A673 (cell line): Measurements from ENCODE around the gene IRAG1. TPM values are rescaled to one million over a fixed set of nuclear protein-coding genes. Genes with fewer than 3 reads are reported as not detected.

Experiments used
- BruUV-seq: library from RNA; stranded (reverse); fragments of 400-500 nt; replicated peaks from 2 replicates; lab custom pipeline; 2021; lab: Mats Ljungman, UMichigan
- CTCF ChIA-PET: fragments of 300-600 bp; sonication (Branson Sonifier 250); formaldehyde crosslinking; loops from one replicate; lab custom pipeline; 2022; ENCODE audit warnings: antibody characterized with exemption; lab: Charles Lee
- POLR2A ChIA-PET: fragments of 300-600 bp; sonication (Branson Sonifier 250); formaldehyde crosslinking; loops from one replicate; lab custom pipeline; 2022; ENCODE audit warnings: antibody characterized with exemption; ENCODE audit not compliant: low non-redundant PET; lab: Charles Lee
- DNase-seq: peaks from one replicate; pipeline ENCODE4 v3.0.0-alpha.2; 2015; ENCODE audit warnings: low spot score
- H3K27ac ChIP-seq: fragments of 200-600 bp; sonication (generic); 2 replicates; pipeline ENCODE4 v1.5.1; 2016; ENCODE audit warnings: mixed run types, low read depth, mild to moderate bottlenecking, mixed read lengths, antibody characterized with exemption, low read length; ENCODE audit not compliant: poor library complexity, severe bottlenecking
- H3K27me3 ChIP-seq: fragments of 200-600 bp; sonication (generic); replicated peaks from 2 replicates; pipeline ENCODE4 v1.6.1; 2017; ENCODE audit warnings: mixed run types, low read depth, mild to moderate bottlenecking, mixed read lengths, antibody characterized with exemption, low read length; ENCODE audit not compliant: insufficient read depth, poor library complexity
- H3K36me3 ChIP-seq: fragments of 200-600 bp; sonication (generic); 2 replicates; pipeline ENCODE4 v1.6.1; 2016; ENCODE audit warnings: mixed run types, mild to moderate bottlenecking, mixed read lengths, antibody characterized with exemption, low read length; ENCODE audit not compliant: insufficient read depth, poor library complexity, severe bottlenecking
- H3K4me1 ChIP-seq: fragments of 200-600 bp; sonication (generic); 2 replicates; pipeline ENCODE4 v1.6.1; 2017; ENCODE audit warnings: mixed run types, mild to moderate bottlenecking, mixed read lengths, antibody characterized with exemption, low read length; ENCODE audit not compliant: insufficient read depth, poor library complexity, severe bottlenecking
- H3K4me3 ChIP-seq: fragments of 200-600 bp; sonication (generic); 2 replicates; pipeline ENCODE4 v1.5.1; 2016; ENCODE audit warnings: low read depth, mixed run types, mild to moderate bottlenecking, mixed read lengths, low read length; ENCODE audit not compliant: poor library complexity, severe bottlenecking
- H3K9me3 ChIP-seq: fragments of 200-600 bp; sonication (generic); 2 replicates; pipeline ENCODE4 v1.6.1; 2016; ENCODE audit warnings: mixed run types, low read depth, mild to moderate bottlenecking, mixed read lengths, antibody characterized with exemption, low read length; ENCODE audit not compliant: poor library complexity, severe bottlenecking
- EZH2 ChIP-seq: fragments of 200-600 bp; sonication (generic); IDR thresholded peaks from 2 replicates; pipeline ENCODE4 v1.6.1; 2017; ENCODE audit warnings: borderline replicate concordance, low read depth, mild to moderate bottlenecking, mixed read lengths, antibody characterized with exemption, low read length; ENCODE audit not compliant: poor library complexity, severe bottlenecking
- intact Hi-C: fragments of 100-400 bp; cut with micrococcal nuclease; formaldehyde crosslinking; loops from one replicate; pipeline ENCODE4 v1.10.0; 2022; ENCODE audit not compliant: unreplicated experiment
- total RNA-seq: library from RNA; stranded (reverse); gene quantifications from 2 replicates; pipeline ENCODE4 v1.2.3, GENCODE V29; 2021
- TF ChIP-seq, protein P1 (sequence below): fragments of 300-800, 200-600 bp; sonication (generic); conservative IDR thresholded peaks from 2 replicates; pipeline ENCODE4 v1.5.1; 2017; ENCODE audit warnings: low read depth, mild to moderate bottlenecking, antibody characterized with exemption, low read length, moderate library complexity, mixed read lengths

Gene IRAG1
- total RNA-seq, 1 experiment from 2014 or later: 0.26 TPM

- CTCF ChIA-PET: no interaction called here
Observed at GRCh38 chr11:10720881-10721376, 27.4 kb upstream of the IRAG1 start.

DNA sequence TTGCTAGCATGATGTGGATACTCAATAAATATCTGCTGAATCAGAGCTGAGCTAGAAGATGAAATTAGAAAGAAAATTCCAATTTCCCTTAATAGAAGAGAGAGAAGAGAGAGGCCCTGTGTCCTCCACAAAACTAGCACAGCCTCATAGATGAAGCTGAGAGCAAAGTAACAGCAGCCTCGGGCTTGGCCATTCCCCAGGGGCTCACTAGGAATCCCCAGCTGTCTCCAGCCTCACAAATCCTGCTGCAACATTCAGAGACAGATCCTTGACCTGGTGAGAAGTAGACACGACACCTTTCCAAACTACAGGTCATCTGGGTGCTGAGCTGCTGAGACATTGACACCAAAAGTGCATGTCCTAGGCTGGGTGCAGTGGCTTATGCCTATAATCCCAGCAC lies 26.1 kb upstream of the IRAG1 start:
- no peaks in the 10 kb centered on the region for H3K4me1 ChIP-seq
- ChIA-PET POLR2A (no interaction called here), CTCF (no interaction called here)
- H3K36me3 ChIP-seq: no peaks in the 10 kb centered on the region
- TF ChIP-seq EZH2: no peak
- TF ChIP-seq, protein P1, sequence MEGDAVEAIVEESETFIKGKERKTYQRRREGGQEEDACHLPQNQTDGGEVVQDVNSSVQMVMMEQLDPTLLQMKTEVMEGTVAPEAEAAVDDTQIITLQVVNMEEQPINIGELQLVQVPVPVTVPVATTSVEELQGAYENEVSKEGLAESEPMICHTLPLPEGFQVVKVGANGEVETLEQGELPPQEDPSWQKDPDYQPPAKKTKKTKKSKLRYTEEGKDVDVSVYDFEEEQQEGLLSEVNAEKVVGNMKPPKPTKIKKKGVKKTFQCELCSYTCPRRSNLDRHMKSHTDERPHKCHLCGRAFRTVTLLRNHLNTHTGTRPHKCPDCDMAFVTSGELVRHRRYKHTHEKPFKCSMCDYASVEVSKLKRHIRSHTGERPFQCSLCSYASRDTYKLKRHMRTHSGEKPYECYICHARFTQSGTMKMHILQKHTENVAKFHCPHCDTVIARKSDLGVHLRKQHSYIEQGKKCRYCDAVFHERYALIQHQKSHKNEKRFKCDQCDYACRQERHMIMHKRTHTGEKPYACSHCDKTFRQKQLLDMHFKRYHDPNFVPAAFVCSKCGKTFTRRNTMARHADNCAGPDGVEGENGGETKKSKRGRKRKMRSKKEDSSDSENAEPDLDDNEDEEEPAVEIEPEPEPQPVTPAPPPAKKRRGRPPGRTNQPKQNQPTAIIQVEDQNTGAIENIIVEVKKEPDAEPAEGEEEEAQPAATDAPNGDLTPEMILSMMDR: no peak
- no peak overlapping the region for H3K27ac ChIP-seq
- no peaks in the 10 kb centered on the region for H3K9me3 ChIP-seq
- H3K27me3 ChIP-seq: no peaks in the 10 kb centered on the region
- intact Hi-C loops: no loop called here
- no peak overlapping the region for H3K4me3 ChIP-seq
- no TSS peak for BruUV-seq
- DNase-seq: no peak

More at GRCh38 chr11:10720881-10721376, 27.4 kb upstream of the IRAG1 start:
- intact Hi-C loops: no loop called here
- no TSS peak for BruUV-seq
- H3K27ac ChIP-seq: no peak overlapping the region
- no peak for TF ChIP-seq EZH2
- TF ChIP-seq, protein P1: no peak
- H3K4me3 ChIP-seq: no peak overlapping the region
- H3K36me3 ChIP-seq: no peaks in the 10 kb centered on the region
- no peaks in the 10 kb centered on the region for H3K9me3 ChIP-seq
- no peaks in the 10 kb centered on the region for H3K27me3 ChIP-seq
- H3K4me1 ChIP-seq: no peaks in the 10 kb centered on the region
- DNase-seq: no peak
- POLR2A ChIA-PET: no interaction called here

DNA sequence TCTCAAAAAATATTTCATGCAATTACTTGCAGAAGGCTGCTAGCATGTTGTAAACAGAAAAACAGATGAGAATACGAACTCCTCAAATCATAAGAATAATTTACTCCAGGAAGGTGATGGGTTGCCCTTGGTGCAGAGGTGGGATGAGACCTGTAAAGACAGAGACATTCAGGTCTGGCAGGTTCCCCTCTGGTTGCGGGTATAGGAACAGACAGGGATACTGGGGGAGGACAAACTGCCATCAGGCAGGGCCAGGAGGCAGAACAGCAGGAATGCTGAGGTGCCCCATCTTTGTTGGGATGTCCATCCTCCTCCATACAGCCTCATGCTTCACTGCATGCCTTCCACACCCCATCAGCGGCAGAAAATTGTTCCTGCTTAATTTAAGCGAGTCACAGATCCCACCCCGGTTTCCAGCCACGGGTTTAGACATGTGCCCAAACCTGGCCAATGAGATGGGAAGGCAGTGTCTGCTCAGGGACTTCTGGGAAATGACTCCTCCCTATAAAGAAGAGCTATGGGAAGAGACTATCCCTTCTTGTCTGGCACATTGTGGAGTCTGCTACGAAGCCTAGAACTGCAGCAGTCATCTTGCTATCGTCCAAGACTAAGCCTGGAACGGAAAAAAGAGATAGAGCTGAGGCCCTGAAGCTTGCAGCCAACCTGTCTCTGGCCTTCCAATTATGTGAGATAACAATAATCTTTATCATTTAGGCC lies 23.1 kb upstream of the IRAG1 start:
- no peaks in the 10 kb centered on the region for H3K9me3 ChIP-seq
- ChIA-PET POLR2A (no interaction called here), CTCF (no interaction called here)
- H3K27me3 ChIP-seq: no peaks in the 10 kb centered on the region
- intact Hi-C loops: no loop called here
- DNase-seq: no peak
- BruUV-seq: no TSS peak
- H3K36me3 ChIP-seq: no peaks in the 10 kb centered on the region
- TF ChIP-seq EZH2: no peak
- no peak overlapping the region for H3K27ac ChIP-seq
- H3K4me3 ChIP-seq: no peak overlapping the region
- no peaks in the 10 kb centered on the region for H3K4me1 ChIP-seq

DNA sequence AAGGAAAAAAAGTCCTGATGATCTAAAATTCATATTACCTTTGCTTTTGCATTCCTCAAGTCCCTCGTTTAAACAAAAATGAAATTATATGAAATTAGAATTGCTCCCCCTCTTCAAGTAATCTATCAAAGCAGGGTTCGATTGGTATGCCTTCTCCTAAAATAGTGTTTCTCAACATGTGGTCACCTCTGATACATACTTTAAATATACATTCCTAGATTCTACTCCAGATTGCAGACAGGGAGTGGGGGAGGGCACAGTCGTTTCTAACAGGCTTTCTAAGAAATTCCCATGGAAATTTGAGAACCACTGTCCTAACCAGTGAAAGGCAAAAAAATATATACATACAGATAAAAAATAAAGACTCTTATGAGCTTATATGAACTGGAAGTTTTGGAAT lies 22.6 kb upstream of the IRAG1 start:
- Histone ChIP-seq H3K36me3 (no peaks in the 10 kb centered on the region), H3K4me3 (no peak overlapping the region), H3K4me1 (no peaks in the 10 kb centered on the region), H3K27me3 (no peaks in the 10 kb centered on the region), H3K9me3 (no peaks in the 10 kb centered on the region), H3K27ac (no peak overlapping the region)
- POLR2A ChIA-PET: no interaction called here
- CTCF ChIA-PET: no interaction called here
- TF ChIP-seq, protein P1: no peak
- TF ChIP-seq EZH2: no peak
- no TSS peak for BruUV-seq
- DNase-seq: no peak
- intact Hi-C loops: no loop called here
